HCEC 1CT (cell line): ENCODE measurements around the gene RPAP2.
"Not testable (repeated sequence)": the region's sequence is repeated elsewhere in the genome, so short reads cannot be mapped to it uniquely, and the experiment has no call there.

ENCODE experiments used
- DNase-seq: peaks from one replicate; pipeline ENCODE4 v3.0.0-alpha.2; 2017

Gene RPAP2

DNA sequence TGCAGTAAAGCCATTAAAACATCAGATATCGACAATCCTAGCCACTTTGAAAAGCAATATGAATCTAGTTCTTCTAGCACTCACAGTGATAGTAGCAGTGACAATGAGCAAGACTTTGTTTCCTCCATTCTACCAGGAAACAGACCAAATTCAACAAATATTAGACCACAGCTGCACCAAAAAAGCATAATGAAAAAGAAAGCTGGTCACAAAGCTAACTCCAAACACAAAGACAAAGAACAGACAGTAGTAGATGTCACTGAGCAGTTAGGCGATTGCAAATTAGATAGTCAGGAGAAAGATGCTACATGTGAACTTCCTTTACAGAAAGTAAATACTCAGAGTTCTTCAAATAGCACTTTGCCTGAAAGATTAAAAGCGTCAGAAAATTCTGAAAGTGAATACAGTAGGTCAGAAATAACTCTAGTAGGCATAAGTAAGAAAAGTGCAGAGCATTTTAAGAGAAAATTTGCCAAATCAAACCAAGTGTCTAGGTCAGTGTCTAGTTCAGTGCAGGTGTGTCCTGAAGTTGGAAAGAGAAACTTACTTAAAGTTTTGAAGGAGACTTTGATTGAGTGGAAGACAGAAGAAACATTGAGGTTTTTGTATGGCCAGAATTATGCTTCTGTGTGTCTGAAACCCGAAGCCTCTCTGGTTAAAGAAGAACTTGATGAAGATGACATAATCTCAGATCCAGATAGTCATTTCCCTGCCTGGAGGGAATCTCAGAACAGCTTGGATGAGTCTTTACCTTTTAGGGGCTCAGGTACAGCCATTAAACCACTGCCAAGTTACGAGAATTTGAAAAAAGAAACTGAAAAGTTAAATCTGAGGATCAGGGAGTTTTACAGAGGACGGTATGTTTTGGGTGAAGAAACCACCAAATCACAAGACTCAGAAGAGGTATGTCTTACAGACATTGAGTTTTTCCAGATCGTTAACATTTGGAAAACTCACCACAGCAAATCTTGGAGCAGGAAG, 24.9 kb downstream of the RPAP2 start:
- no peak for DNase-seq

DNA sequence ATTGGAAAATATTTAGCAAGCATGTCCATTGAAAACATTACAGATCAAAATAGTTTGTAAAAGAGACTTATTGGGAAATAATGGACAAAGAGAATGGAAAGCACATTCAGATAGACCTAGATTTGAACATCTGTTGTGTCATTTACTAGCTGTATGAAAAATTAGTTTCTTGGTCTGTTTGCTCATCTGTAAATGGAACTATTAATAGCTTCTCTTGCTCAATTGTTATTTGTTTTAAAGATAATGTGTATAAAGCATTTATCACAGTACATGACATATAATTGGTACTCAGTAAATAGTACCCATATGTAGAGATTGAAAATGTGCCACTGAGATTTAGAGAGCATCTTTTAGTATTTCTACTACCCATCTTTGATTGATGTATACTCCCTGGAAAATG, 25.9 kb downstream of the RPAP2 start:
- DNase-seq: no peak

DNA sequence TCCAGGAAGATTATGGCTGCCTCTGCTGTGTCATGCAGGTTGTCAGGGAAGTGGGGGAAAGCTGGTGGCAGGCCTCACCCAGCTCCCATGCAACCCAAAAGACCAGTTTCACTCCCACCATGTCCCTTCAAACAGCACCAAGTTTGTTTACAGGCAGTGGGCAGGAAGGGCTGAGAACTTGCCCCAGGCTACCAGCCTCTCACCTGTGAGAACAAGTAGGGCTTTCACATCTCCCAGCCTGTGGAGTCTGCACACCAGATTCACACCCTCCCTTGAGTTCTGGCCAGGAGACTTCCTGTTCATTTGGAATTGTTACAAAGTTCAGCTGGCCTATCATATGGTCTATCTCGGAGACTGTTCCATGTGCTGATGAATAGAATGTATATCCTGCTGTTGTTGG, 27.8 kb downstream of the RPAP2 start:
- DNase-seq: no peak

DNA sequence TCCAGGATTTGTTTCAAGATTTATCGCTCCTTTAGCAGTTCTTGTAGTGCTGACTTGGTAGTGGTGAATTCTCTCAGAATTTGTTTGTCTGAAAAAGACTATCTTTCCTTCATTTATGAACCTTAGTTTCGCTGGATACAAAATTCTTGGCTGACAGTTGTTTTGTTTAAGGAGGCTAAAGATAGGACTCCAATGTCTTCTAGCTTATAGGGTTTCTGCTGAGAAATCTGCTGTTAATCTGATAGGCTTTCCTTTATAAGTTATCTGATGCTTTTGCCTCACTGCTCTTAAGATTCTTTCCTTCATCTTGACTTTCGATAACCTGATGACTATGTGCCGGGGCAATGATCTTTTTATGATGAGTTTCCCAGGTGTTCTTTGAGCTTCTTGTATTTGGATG, 28.9 kb downstream of the RPAP2 start:
- DNase-seq: no peak

DNA sequence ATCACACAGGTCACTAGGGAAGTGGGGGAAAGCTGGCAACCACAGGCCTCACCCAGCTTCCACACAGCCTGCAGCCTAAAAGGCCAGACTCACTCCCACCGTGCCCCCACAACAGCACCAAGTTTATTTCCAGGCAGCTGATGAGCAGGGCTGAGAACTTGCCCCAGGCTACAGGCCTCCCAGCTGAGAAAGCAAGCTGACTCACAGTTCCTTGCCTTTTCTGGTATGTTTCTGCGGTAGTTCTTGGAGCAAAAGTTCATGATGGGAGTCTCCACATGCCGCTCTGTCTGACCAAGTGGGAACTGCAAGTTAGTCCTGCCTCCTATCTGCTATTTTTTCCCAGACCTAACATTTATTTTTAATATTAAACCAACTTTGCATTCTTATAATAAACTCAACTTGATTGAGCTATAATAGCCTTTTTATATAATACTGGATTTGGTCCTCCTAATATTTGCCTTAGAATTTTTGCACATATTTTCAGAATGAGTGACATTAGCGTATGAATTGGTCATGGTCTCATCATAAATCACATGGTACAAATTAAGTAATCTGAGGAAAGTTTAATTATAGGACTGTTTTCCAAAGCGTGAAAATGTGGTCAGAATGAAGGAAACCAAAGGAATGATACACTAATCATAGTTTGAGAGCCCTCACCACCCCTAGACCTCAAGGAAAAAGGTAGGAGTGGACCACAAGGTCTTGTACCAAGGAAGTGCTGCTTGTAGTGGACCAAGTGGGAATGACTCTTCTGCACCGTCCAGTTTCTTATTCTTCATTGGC, 30.7 kb downstream of the RPAP2 start:
- DNase-seq: no peak

DNA sequence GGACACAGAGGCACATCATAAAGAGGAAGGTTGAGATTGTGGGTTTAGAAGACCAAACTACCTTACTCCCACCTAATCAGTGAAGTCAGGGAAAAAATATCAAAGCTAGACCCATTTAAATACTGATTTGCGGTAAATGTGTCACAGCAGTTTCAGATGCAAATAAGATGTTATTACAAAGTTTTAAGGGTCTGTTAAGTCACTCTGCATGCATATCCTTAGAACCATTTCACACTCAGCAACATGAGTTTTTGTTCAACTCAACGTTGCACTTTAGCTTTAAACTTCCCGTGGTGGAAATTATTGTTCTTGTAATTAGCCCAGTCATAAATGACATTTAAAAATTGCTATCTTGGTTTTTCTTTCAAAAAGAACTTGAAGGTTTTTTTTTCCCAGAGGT, 34.8 kb downstream of the RPAP2 start:
- no peak for DNase-seq

DNA sequence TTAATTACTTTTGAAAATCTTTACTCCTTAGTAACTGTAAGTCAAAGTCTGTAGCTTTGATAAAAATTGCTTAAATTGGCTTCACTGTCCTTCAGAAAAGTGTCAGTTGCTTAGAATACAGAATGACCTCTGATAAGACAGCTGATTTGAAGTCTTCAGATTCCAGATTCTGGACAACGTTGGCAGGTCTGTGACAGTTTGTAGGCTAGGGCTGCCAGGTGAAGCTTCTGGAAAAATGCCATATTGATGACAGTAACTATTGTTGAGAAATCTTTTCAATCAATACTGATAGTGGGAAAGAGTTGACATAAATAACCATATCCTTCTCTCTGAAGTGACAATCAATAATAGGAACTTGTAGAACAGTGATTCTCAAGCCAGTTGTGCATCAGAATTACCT, 41.3 kb downstream of the RPAP2 start:
- DNase-seq: no peak

DNA sequence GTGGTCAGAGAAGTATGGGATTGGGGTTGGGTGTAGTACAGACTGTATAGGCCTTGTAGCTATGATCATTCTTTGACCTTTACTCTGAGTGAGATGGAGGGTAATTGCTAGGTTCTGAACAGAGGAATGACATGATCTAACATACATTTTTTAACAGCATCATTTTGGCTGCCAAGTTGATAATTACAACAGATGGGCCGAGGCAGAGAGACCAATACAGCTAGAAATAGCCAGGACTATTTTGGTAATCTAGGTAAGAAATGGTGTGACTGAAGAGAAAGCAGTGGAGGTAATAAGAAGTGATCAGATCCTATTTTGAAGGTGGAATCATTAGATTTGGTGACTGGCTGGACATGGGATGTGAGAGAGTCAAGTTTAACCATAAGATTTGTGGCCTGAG, 43.5 kb downstream of the RPAP2 start:
- DNase-seq: no peak

DNA sequence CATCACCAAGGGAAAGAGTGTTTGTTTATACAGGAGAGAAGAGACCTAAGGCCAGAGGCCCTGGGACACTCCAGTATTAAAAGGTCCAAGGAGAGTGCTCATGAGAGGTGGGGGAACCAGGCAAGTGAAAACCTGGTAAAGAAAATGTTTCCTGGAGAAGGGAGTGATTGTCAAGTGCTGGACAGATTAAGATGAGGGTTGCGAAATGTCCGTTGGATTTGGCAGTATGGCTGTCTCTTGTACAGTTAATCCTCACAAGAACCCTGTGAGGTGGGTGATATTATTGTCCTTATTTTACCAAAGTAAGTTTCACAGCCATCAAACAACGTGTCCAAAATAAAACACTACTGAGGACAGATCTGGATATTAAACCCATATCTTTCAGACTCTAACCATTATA, 44.2 kb downstream of the RPAP2 start:
- DNase-seq: no peak

DNA sequence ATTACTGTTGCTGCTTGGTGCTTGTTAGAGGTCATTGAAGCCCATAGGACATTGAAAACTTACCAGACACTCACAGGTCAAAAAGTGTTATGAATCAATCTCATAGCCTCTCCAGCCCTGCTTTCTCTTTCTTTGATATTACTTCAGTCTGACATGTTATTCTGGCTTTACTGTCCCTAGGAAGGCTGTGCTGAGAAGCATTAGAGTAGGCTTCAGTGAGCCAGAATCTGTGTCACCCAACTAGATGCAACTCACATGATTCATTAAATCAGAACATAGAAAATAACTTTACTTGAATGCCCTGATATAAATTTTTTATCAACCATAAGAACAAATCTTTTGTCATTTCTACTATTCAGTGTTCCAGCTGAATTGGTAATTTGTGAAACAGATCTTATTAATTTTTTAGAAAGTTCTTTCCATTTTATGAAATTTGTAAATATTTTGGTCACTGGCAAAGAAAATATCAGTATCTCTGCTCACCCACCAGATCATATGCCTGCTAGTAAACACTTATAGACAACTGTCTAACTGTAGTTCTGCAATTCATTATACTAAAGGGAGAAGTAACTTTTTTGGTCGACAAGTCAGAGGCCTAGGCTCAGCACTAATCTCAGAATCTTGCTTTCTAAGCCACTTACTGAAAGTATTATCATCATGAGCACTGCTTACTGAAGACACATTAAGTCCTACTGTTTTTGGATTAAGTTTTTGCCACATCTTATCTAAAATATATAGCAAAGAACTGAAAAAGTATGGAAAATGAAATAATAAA, 48.2 kb downstream of the RPAP2 start:
- DNase-seq: no peak

DNA sequence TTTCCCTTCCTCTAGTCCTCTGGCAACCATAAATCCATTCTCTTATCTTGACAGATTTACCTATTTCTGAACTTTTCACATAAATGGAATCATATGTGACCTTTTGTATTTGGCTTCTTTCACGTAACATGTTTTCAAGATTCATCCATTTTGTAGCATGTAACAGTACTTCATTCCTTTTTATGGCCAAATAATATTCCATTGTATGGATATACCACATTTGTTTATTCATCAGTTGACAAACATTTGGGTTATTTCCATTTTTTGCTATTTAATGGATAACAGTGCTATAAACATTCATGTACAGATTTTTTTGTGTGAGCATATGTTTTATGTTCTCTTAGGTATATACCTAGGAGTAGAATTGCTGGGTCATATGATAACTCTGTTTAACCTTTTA, 54.0 kb downstream of the RPAP2 start:
- DNase-seq: no peak

DNA sequence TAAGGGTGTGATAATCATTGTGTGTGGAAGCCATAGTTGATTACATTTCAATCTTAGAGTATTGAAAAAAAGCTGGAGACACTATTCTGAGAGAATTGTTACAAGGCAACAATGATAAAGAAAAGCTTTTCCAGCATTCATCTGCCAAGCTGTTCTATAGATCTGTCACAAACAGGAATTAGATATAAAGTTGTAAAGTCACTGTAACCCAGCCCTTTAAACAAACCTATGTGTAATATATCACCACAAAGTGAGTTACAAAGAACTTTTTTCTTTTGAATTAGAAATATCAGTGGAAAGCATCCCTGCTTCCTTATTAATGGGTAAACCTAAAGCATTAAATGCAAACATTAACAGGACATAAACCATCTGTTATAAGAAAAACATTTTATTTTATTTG, 55.4 kb downstream of the RPAP2 start:
- no peak for DNase-seq

DNA sequence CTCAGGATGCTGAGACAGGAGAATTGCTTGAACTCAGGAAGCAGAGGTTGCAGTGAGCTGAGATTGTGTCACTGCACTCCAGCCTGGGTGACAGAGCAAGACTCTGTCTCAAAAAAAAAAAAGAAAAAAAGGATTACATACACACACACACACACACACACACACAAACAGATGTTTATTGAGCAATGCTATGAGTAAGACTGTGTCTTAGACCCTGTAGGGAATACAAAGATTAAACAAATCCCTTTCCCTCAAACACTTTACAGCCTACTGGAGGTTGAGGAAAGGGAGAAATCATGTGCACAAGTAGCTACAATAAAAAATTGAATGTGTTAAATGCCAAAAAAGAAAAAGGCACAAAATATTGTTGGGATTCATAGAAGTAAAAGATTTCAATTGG, 58.1 kb downstream of the RPAP2 start:
- DNase-seq: peak; percentile 84

DNA sequence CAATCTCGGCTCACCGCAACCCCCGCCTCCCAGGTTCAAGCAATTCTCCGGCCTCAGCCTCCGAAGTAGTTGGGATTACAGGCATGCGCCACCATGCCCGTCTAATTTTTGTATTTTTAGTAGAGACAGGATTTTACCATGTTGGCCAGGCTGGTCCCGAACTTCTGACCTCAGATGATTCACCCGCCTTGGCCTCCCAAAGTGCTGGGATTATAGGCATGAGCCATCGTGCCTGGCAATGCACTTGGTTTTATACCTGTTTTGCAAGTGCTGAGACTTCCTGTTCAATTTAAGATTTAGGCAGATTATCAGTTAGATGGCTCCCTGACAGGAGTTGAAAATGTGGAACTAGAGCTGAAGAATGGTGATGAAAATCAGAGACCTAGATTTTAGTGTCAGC, 60.5 kb downstream of the RPAP2 start:
- DNase-seq: not testable (repeated sequence)

DNA sequence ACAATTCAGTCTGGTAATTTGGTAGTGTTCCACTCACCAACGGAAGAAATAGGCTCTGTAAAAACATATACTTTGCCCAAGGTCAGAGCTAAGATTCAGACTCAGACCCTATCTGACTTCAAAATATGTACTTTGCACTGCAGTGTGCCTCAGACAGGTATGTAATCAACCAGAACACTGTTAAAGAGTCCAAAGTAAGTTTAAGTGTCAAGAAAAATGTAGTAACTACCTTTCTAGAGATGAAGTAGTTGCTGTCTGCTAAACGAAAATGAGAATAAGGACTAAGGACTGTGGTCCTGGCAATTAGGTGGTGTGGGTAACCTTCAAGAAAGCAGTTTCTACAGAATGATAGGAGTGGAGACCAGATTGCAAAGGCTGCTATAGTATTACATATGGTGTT, 61.1 kb downstream of the RPAP2 start:
- DNase-seq: no peak

DNA sequence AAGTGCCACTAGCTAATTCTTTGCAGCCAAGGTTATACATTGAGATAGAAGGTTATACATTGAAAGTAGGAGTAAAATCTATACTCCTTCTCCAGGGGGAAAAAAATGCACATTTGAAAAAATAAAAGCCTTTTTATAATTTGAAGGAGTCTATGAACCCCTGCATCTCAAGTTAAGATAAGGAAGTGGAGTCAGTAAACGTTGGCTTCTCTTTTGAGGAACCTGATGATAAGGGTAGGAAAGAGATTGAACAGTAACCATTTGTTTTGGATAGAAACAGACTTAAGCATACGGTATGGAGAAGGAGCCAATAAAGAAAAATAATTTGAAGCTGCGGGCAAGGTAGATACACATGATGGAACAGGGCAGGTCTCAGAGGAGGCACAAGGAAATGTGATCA, 64.1 kb downstream of the RPAP2 start:
- no peak for DNase-seq

DNA sequence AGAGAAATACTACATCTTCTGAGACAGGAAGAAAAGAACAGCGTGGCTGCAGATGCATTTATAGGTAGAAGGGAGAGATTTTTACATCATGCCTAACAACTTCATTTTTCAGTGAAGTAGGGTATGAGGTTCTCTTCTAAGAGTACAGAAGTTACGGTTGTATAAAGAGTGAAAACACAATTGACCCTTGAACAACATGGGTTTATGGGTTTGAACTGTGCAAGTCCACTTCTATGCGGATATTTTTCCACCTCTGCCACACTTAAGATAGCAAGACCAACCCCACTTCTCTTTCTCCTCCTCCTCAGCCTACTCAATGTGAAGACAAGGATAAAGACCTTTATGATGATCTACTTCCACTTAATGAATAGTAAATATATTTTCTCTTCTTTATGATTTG, 64.5 kb downstream of the RPAP2 start:
- no peak for DNase-seq

DNA sequence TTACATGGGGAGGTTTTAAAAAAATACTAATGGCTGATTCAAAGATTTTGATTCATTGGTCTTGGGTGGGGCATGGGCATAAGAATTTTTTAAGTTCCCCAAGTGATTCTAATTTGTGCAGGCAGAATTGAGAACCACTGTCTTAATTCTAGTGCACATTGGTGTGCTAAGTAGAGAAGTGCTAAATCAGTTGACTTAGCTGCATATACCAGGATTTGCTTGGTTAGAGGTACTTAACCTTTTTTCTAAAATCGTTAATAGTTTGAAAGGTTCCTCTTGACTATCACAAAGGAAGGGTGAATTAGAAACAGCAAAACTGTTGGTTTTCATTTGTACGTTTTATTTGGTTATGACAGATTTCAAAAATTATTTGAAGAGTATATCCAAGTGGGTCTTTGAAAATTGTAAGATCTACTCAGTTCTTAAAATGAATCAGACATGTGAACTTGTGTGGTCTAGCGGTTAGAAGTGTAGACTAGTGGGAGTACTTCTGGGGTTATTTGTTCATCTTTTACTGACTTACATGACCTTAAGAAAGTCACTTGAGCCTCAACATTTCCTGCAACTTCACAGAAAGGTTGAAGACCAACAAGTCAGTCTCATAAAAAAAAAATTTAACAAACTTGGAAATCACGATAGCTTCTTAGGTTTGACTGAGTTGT, 66.7 kb downstream of the RPAP2 start:
- DNase-seq: no peak

DNA sequence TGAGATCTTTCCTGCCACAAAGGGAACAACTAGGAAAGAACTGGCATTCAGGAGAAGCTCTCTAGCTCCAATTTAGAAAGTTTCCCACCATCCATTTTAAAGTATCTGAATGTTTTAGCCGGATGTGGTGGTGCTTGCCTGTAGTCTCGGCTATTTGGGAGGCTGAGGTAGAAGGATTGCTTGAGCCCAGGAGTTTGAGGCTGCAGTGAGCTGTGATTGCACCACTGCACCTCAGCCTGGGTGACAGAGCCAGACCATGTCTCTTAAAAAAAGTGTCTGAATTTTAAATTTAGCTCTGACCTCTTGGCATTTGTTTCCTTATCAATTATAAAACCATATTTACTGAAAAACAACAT, 67.2 kb downstream of the RPAP2 start:
- DNase-seq: no peak

DNA sequence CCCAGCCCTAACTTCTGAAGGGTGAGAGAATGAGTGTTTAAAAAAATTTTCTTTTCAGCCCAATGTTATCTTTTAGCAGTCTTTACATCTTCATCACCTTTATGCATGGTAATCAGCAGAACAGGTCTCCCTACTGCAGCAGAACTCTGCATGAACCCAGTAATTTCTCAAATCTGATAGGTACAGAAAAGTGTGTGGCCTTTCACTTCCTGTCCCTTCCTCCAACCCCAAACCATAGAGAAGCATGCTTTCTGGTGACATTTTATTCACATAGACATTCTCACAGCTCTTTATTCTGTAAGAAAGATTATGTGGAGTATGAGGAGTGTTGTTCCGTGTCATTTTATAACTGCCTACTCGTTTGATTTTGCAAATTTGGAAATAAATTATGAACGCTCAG, 68.6 kb downstream of the RPAP2 start:
- DNase-seq: no peak

DNA sequence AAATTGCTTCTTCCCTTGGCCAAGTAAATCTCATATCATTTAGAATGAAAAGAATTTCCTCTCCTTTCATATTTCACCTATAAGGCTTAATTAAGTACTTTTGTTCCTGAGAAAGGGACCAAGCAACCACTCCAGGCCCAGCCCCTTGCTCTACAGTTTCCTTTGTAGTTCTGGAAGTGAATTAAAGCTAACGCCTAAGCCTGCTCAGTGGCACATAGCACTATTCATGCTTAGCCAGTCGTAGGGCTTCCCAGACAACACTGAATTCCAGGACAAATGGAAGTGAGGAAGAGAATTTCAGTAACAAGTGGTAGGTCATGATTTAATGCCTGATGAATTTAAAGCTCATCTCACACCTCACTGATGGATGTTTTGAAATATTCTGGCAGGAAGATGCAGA, 73.3 kb downstream of the RPAP2 start:
- no peak for DNase-seq

DNA sequence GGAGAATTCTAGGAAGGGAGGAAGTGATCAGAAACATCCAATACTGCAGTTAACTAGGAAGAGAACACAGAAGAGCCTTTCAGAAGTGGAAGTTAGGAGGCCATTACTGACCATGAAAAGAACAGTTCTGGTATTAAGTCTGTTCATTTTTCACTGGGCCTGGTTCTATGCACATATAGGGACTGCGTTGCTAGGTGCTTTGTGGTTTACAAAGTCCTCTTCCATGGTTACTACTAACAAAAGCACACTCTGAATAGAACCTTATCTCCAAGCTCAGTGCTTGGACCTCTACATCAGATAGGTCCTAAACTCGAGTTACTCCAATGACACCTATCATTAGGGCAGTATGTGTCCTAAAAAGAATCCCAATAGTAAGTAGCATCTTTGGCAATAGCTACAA, 75.4 kb downstream of the RPAP2 start:
- no peak for DNase-seq

DNA sequence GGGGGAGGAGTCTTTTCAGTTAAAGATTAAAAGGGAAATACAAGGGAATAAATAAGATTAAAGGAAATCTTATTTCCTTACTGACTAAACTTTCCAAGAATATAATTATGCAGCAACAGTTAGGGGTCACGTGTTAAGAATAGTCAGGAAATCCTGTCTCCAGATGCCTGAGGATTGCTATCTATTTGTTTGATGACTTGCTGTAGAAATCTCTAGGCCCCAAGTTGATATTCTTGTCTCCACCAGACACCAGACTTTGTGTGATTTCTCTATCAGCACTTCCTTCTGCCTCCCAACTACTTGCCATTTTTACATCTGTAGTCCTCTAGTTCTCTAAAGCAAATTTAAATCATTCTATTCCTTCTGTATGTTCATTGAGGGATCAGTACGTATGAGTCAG, 77.5 kb downstream of the RPAP2 start:
- no peak for DNase-seq
